ENCODE data around the gene COL9A1.

COL9A1 gene

GRCh38 chr6:70176842-70177550, 125.9 kb downstream of the COL9A1 start:
- no peak for DNase-seq (ENCODE audit: low read depth in 1 of 2, low spot score in 1 of 2)

GRCh38 chr6:70175770-70176169, 127.1 kb downstream of the COL9A1 start:
- no peak for DNase-seq (ENCODE audit: low read depth in 1 of 2, low spot score in 1 of 2)

GRCh38 chr6:70172252-70172651, 130.6 kb downstream of the COL9A1 start:
- DNase-seq (ENCODE audit: low read depth in 1 of 2, low spot score in 1 of 2) = no peak

GRCh38 chr6:70171236-70171635, 131.6 kb downstream of the COL9A1 start:
- DNase-seq (ENCODE audit: low read depth in 1 of 2, low spot score in 1 of 2) = no peak

GRCh38 chr6:70168681-70169377, 134.1 kb downstream of the COL9A1 start:
- DNase-seq (ENCODE audit: low read depth in 1 of 2, low spot score in 1 of 2) = no peak
